ENCODE measurements around the gene STK39. TPM values are rescaled to one million over a fixed set of nuclear protein-coding genes. Genes with fewer than 3 reads are reported as not detected.

Gene STK39
- total RNA-seq, 1 experiment from 2014 or later, result 22.1 TPM

DNA sequence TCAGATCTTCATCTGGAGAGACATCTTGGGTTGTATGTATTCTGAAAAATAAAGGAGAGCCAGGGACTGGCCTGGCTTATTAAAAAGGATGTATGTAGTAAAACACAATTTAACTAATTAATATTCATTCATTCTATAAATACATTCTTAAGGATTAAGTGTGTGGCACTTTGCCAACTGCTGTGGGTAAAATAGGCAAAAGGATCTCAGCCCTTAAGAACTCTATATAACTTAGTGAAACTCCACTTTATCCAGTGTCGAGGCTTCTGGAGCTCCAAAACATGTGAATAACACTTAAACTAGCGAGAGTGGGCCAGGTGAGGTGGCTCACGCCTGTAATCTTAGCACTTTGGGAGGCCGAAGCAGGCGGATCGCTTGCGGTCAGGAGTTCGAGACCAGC, 7.7 kb upstream of the STK39 start:
- H3K14ac ChIP-seq (ENCODE audit: insufficient read depth, low read length), result no peak overlapping the region
- H3K9ac ChIP-seq (ENCODE audit: extremely low read depth, insufficient read length, low read length), result no peak overlapping the region
- no peaks in the 10 kb centered on the region for H3K27me3 ChIP-seq (ENCODE audit: insufficient read depth, low read length)
- DNase-seq, result no peak
- no peak overlapping the region for H4K8ac ChIP-seq (replicated peaks; ENCODE audit: insufficient read length, low read depth, low read length)
- Mint-ChIP-seq H3K9me3 (peaks cover 17 to 19% of the 10 kb centered on the region in 2 experiments), H3K4me1 (no peaks in the 10 kb centered on the region), H3K36me3 (ENCODE audit: insufficient read depth in 1 of 3, low read depth in 3 of 3) (peaks cover 10 to 12% (median 10%) of the 10 kb centered on the region in 3 experiments), H3K4me3 (no peak overlapping the region), H3K27me3 (ENCODE audit: low read depth) (peaks cover 5% of the 10 kb centered on the region), H3K27ac (no peak overlapping the region)
- H3K4ac ChIP-seq (ENCODE audit: low read depth, low read length), result no peak overlapping the region
- TF ChIP-seq, protein P1, sequence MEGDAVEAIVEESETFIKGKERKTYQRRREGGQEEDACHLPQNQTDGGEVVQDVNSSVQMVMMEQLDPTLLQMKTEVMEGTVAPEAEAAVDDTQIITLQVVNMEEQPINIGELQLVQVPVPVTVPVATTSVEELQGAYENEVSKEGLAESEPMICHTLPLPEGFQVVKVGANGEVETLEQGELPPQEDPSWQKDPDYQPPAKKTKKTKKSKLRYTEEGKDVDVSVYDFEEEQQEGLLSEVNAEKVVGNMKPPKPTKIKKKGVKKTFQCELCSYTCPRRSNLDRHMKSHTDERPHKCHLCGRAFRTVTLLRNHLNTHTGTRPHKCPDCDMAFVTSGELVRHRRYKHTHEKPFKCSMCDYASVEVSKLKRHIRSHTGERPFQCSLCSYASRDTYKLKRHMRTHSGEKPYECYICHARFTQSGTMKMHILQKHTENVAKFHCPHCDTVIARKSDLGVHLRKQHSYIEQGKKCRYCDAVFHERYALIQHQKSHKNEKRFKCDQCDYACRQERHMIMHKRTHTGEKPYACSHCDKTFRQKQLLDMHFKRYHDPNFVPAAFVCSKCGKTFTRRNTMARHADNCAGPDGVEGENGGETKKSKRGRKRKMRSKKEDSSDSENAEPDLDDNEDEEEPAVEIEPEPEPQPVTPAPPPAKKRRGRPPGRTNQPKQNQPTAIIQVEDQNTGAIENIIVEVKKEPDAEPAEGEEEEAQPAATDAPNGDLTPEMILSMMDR (conservative IDR thresholded peaks at IDR 0.05), result no peak
- H3K4me1 ChIP-seq (ENCODE audit: insufficient read depth, low read length), result no peaks in the 10 kb centered on the region
- no peak overlapping the region for H4K5ac ChIP-seq (ENCODE audit: insufficient read length, low read depth, low read length)
- no peak overlapping the region for H4K91ac ChIP-seq (ENCODE audit: insufficient read length, low read depth, low read length)
- H2BK120ac ChIP-seq (ENCODE audit: low read depth, low read length, poor library complexity, severe bottlenecking), result no peak overlapping the region
- no peak overlapping the region for H3T11ph ChIP-seq (ENCODE audit: low read length)
- no peak overlapping the region for H2BK5ac ChIP-seq (ENCODE audit: insufficient read length, low read length)
- no peaks in the 10 kb centered on the region for H3K23me2 ChIP-seq (ENCODE audit: insufficient read length, low read depth, low read length, poor library complexity, severe bottlenecking)
- H3K18ac ChIP-seq (ENCODE audit: insufficient read length, low read depth, low read length), result no peak overlapping the region
- no peak overlapping the region for H3K27ac ChIP-seq (ENCODE audit: insufficient read length, low read depth, low read length)
- H3K79me2 ChIP-seq (ENCODE audit: insufficient read depth, low read length), result no peaks in the 10 kb centered on the region
- H4K20me1 ChIP-seq (ENCODE audit: control insufficient read depth, insufficient read depth, insufficient read length), result no peaks in the 10 kb centered on the region
- WGBS (ENCODE audit: extremely low coverage, insufficient read length, low lambda C conversion rate), result no CpG with 5 or more reads among the region's 8 CpGs
- no peak overlapping the region for H3K56ac ChIP-seq (ENCODE audit: insufficient read length, low read depth, low read length)
- no peak overlapping the region for H3K23ac ChIP-seq (ENCODE audit: insufficient read length, low read depth, low read length)
- no peak overlapping the region for H2BK12ac ChIP-seq (ENCODE audit: insufficient read length, low read depth, low read length)
- no peak overlapping the region for H2BK15ac ChIP-seq (ENCODE audit: low read depth, low read length)
- H3K4me2 ChIP-seq (ENCODE audit: insufficient read depth, insufficient read length, low read length), result no peak overlapping the region
- H2AFZ ChIP-seq (ENCODE audit: low read length), result no peak overlapping the region
- no peak overlapping the region for H2AK5ac ChIP-seq (ENCODE audit: insufficient read length, low read length)
- H3K79me1 ChIP-seq (ENCODE audit: insufficient read depth, low read depth, low read length, poor library complexity, severe bottlenecking), result no peaks in the 10 kb centered on the region
- no peak overlapping the region for H2BK20ac ChIP-seq (ENCODE audit: low read depth, low read length, poor library complexity, severe bottlenecking)
- H3K9me3 ChIP-seq (ENCODE audit: control insufficient read depth, low read depth, low read length), result no peaks in the 10 kb centered on the region
